GM08714 (cell line): ENCODE data around the gene FRMD1.
"Not testable (repeated sequence)": the region's sequence is repeated elsewhere in the genome, so short reads cannot be mapped to it uniquely, and the experiment has no call there.

Source experiments
- H3K4me3 ChIP-seq: fragments of 200-500 bp; sonication (Bioruptor generic); 2 replicates; pipeline ENCODE4 v1.5.1; 2014; ENCODE audit warnings: mild to moderate bottlenecking, low read length, inconsistent platforms
- ZNF274 ChIP-seq: IDR thresholded peaks from 2 replicates; pipeline ENCODE4 v1.6.1; 2012; ENCODE audit warnings: mild to moderate bottlenecking, low read depth, low read length

Gene FRMD1

DNA sequence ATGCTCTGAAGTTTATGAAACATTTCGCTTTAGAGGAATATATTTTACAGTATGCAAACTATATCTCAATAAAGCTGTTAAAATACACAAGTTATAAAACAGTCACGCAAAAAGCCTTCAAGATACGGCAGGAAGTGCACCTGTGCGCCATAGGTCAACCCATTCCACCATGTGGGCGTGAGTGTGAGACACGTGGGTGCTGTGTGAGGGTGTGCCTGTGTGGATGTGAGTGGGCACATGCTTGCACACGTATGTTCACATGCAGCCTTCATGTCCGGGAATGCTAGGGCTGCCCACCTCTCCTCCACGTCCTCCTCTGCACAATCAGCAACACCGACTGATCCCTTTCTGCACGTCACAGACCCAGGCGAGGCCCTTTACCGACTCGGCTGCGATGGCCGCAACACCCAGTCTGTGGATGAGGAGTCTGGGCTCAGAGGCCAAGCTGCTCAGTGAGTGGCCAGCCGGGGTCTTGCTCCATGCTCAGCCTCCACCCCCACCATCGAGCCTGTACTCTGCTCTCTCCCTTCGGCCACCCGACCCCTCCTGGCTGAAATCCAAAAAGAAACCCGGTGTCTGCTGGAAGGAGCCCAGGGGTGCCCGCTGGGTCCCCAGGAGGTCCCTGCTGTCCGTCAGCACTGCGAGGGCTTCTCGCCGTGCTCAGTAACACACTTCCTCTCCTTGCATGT, 3.0 kb upstream of the FRMD1 start:
- no peak for TF ChIP-seq ZNF274
- H3K4me3 ChIP-seq: no peak overlapping the region

DNA sequence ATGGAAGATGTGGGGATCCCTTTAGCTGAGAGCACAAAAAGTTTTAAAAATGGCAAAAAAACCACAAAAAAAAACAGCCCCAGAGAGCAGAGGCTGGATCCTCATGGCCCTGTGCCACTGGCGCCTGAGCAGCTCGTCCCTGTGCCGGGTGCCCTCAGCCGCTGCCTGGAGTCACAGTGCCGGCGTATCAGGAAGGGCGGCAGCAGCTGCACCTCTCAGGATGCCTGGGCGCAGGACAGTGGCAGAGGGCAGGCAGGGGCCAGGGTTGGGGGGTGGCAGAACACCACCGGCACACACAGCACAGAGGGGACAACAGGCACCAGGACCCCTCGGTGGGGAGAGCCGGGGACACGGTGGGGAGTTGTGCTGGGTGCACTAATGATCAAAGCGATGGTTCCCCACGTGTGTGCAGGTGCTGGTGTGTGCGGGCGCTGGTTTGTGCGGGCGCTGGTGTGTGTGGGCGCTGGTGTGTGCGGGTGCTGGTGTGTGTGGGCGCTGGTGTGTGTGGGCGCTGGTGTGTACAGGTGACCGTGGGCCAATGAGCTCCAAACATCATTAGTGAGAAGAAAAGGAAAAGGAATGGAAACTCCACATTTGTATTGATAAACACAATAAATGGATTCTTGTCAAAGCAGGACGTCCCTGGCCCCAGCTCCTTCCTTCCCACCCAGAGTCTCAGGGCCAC, 1.5 kb upstream of the FRMD1 start:
- no peak overlapping the region for H3K4me3 ChIP-seq
- no peak for TF ChIP-seq ZNF274

DNA sequence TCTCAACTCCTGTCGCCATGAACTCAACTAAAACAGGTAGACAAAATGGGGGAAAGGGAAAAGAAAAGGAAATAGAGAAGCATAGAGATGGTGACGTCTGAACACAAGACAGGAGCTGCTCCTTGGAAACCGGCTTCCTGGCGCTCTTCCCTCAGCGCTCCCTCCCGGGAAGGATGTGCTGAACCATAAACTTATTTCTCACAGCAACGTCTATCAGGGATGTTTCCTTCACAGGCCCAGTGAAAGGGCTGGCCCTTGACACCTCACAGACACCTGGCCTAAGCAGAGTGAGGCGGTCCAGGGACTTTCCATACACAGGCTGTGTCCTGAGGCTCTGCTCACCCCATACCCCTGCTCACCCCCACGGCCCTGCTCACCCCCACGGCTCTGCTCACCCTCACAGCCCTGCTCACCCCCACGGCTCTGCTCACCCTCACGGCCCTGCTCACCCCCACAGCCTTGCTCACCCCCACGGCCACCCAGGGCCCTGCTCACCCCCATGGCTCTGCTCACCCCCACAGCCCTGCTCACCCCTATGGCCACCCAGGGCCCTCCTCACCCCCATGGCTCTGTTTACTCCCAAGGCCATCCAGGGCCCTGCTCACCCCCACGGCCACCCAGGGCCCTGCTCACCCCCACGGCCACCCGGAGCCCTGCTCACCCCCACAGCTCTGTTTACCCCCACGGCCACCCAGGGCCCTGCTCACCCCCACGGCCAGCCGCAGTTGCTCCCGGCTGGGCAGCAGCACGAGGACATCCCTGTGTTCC, 653 bp downstream of the FRMD1 start:
- no peak overlapping the region for H3K4me3 ChIP-seq
- no peak for TF ChIP-seq ZNF274

GRCh38 chr6:168077401-168077800, 1.6 kb downstream of the FRMD1 start:
- not testable (repeated sequence) for H3K4me3 ChIP-seq

DNA sequence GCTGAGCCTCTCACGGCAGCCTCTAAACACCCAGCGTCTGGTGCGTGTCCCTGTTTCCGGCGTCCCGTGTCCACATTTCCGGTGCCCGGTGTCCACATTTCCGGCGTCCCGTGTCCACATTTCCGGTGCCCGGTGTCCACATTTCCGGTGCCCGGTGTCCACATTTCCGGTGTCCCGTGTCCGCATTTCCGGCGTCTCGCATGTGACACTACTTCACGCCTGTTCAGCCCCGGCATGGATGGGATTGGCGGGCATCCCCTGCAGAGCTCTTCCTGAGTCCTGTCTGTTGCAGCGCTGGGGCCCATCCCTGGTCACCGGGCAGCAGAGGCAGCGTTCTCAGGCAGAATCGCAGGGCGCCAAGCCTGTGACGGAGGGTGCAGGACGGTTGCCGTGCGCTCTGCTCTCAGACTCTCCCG, 3.2 kb downstream of the FRMD1 start:
- TF ChIP-seq ZNF274: no peak
- H3K4me3 ChIP-seq: no peak overlapping the region

DNA sequence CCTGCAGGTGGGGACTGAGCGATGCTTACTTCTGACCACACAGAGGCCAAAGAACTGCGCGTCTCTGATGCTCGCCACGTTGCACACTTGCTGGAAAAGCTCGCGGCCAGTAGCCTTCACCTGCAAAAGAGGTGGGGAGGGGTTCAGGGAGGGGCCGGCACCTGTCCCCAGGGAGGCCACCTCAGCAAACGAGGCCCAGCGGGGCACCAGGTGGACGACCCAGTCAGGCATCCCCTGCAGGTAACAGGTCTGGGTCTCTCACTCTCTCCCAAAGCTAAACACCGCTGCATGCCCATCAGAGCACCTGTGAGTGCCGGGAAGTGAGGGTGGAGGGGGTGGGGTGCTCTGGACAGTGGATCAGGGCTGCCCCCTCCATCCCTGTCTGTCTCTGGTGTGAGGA, 3.8 kb downstream of the FRMD1 start:
- no peak overlapping the region for H3K4me3 ChIP-seq
- TF ChIP-seq ZNF274: no peak

GRCh38 chr6:168073937-168074730, 4.9 kb downstream of the FRMD1 start:
- no peak overlapping the region for H3K4me3 ChIP-seq
- no peak for TF ChIP-seq ZNF274

DNA sequence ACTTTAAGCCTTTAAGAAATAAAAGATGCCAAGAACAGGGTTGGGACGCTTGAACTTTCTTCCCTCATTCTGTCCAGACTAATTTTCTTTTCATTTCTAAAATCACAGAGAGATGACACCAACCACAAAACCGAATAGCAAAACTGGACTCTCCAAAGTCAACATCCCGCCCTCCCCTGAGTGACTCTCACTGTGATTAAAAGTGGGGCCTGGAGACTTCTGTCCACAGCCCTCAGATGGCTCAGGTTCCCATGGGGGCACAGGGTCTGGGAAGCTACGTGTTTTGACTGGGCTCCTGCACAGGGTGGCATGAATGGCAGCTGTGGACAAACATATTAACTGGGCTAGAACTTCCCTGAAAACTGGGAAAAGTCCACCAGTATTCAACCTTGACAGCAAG, 6.3 kb downstream of the FRMD1 start:
- TF ChIP-seq ZNF274: no peak
- H3K4me3 ChIP-seq: no peak overlapping the region

DNA sequence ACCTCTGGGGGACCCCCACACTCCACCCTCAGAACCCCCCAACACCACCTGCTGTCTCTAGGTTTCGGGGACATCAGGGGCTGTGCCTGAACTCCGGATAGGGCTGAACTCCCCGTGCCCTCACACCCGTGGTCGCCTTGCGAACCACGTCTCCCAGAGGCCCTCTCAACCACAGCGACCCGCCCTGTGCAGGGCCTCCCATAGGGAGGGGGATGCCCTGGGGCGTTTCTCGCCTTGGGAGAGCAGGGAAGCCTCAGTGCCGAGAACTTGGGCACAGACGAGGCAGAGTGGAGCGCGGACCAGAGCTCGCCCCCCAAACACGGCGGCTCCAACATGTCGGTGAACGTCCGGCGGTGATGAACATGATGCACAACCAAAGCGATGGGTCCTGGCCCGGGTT, 6.8 kb downstream of the FRMD1 start:
- no peak for TF ChIP-seq ZNF274
- H3K4me3 ChIP-seq: no peak overlapping the region

- TF ChIP-seq ZNF274: no peak
- H3K4me3 ChIP-seq: no peak overlapping the region
Observed at GRCh38 chr6:168071620-168072019, 7.4 kb downstream of the FRMD1 start.

DNA sequence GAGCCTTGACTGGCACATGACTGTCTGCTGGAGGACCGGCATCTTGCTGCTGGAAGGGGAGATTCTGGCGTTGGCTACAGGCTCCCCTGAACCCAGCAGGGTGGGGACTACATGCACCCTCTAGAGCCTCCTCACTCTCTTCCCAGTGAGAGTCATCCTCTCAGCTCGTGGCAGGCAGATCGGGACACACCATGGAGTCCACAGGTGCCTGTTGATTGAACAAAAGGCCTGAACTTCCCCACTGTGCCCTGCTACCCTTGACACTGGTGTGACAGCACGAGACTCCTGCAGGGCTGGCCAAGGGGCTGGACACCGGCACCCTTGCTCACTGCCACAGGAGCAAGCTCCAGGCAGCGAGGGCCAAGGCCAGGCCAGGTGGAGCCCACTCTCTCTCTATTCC, 8.2 kb downstream of the FRMD1 start:
- H3K4me3 ChIP-seq: no peak overlapping the region
- no peak for TF ChIP-seq ZNF274

GRCh38 chr6:168067081-168067759, 11.8 kb downstream of the FRMD1 start:
- no peak for TF ChIP-seq ZNF274
- no peak overlapping the region for H3K4me3 ChIP-seq

GRCh38 chr6:168064226-168064807, 14.7 kb downstream of the FRMD1 start:
- H3K4me3 ChIP-seq: no peak overlapping the region
- TF ChIP-seq ZNF274: no peak

GRCh38 chr6:168063431-168063830, 15.6 kb downstream of the FRMD1 start:
- no peak for TF ChIP-seq ZNF274
- H3K4me3 ChIP-seq: no peak overlapping the region
